DOHH2 (cell line): Measurements from ENCODE around the gene KDM4C.
A peak's percentile ranks its signal among the peaks of the same experiment; 100 is the strongest.

Experiments used
- H3F3A ChIP-seq: fragments of 200-600 bp; sonication (generic), shearing (Covaris generic); 2 replicates; pipeline ENCODE4 v1.6.0; 2016; ENCODE audit warnings: antibody characterized with exemption, mild to moderate bottlenecking; ENCODE audit not compliant: control insufficient read depth, insufficient read depth
- H3K27ac ChIP-seq: fragments of 200-600 bp; sonication (generic); 2 replicates; pipeline ENCODE4 v1.5.1; 2014; ENCODE audit warnings: low read depth, mild to moderate bottlenecking, low read length, moderate library complexity
- H3K27me3 ChIP-seq: fragments of 200-600 bp; sonication (generic); 2 replicates; pipeline ENCODE4 v1.6.1; 2014; ENCODE audit warnings: mild to moderate bottlenecking, low read length, mixed read lengths; ENCODE audit not compliant: control insufficient read depth
- H3K36me3 ChIP-seq: fragments of 200-600 bp; sonication (generic); 2 replicates; pipeline ENCODE4 v1.6.1; 2014; ENCODE audit warnings: mild to moderate bottlenecking, low read length, moderate library complexity, mixed read lengths; ENCODE audit not compliant: control insufficient read depth
- H3K4me1 ChIP-seq: fragments of 200-600 bp; sonication (generic); 2 replicates; pipeline ENCODE4 v1.6.1; 2014; ENCODE audit warnings: mild to moderate bottlenecking, low read length, mixed read lengths; ENCODE audit not compliant: control insufficient read depth
- H3K4me2 ChIP-seq: fragments of 200-600 bp; sonication (generic); 2 replicates; pipeline ENCODE4 v1.6.0; 2014; ENCODE audit warnings: mild to moderate bottlenecking, low read length, moderate library complexity
- H3K4me3 ChIP-seq: fragments of 200-600 bp; sonication (generic); 2 replicates; pipeline ENCODE4 v1.5.1; 2014; ENCODE audit warnings: mild to moderate bottlenecking, low read length, mixed read lengths
- H3K79me2 ChIP-seq: fragments of 200-600 bp; sonication (generic); 2 replicates; pipeline ENCODE4 v1.6.1; 2014; ENCODE audit warnings: mild to moderate bottlenecking, low read length, mixed read lengths; ENCODE audit not compliant: control insufficient read depth
- H3K9me2 ChIP-seq: fragments of 200-600 bp; sonication (generic); replicated peaks from 2 replicates; pipeline ENCODE4 v1.6.1; 2014; ENCODE audit warnings: mild to moderate bottlenecking, low read length, mixed read lengths; ENCODE audit not compliant: control insufficient read depth
- H3K9me3 ChIP-seq: fragments of 200-600 bp; sonication (generic); 2 replicates; pipeline ENCODE4 v1.6.1; 2014; ENCODE audit warnings: antibody characterized with exemption, low read length, mixed read lengths; ENCODE audit not compliant: control insufficient read depth, insufficient read depth
- H4K20me1 ChIP-seq: fragments of 200-600 bp; sonication (generic); 2 replicates; pipeline ENCODE4 v1.6.0; 2014; ENCODE audit warnings: low read depth, mild to moderate bottlenecking, antibody characterized with exemption, low read length, moderate library complexity; ENCODE audit not compliant: control insufficient read depth, insufficient read depth
- EZH2phosphoT487 ChIP-seq: fragments of 200-600 bp; sonication (generic); IDR thresholded peaks from 2 replicates; pipeline ENCODE4 v1.6.1; 2017; ENCODE audit warnings: borderline replicate concordance, mild to moderate bottlenecking, antibody characterized with exemption, low read length, moderate library complexity, mixed read lengths
- TF ChIP-seq, protein P1 (sequence below): fragments of 200-600 bp; sonication (generic); IDR thresholded peaks from one replicate; pipeline ENCODE4 v1.5.1; 2014; ENCODE audit warnings: antibody characterized with exemption, mild to moderate bottlenecking, low read depth, low read length; ENCODE audit not compliant: poor library complexity, severe bottlenecking

The KDM4C gene

DNA sequence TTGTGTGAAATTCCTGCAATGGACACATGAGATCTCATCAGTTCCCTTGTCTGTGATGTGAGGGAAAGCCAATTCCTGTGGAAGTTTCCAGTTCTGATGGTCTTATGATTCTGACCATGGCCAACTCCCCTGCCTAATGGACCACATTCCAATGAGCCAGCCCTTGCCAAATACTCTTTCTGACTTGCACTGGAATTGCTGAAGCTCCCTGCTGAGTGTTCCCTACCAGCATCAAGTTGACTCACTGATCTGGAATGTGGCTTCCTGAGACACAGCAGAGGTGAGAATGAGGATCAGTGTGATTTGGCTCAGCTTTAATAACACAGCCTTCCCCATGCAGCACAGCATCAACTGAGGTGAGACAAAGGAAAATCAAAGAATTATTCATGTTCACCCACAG is 427.8 kb downstream of the KDM4C start:
- H3K79me2 ChIP-seq = no peaks in the 10 kb centered on the region
- 0 out of 2 replicates have a peak, but pooled peaks cover 6% of the 10 kb centered on the region for H3K9me3 ChIP-seq
- 0 out of 2 replicates have a peak, but pooled peaks cover 3% of the 10 kb centered on the region for H3K27me3 ChIP-seq
- no peak overlapping the region for H3K27ac ChIP-seq
- H3K36me3 ChIP-seq = no peaks in the 10 kb centered on the region
- no peaks in the 10 kb centered on the region for H3F3A ChIP-seq
- no peaks in the 10 kb centered on the region for H4K20me1 ChIP-seq
- no peak overlapping the region for H3K4me2 ChIP-seq
- no peak for TF ChIP-seq EZH2phosphoT487
- TF ChIP-seq, protein P1, sequence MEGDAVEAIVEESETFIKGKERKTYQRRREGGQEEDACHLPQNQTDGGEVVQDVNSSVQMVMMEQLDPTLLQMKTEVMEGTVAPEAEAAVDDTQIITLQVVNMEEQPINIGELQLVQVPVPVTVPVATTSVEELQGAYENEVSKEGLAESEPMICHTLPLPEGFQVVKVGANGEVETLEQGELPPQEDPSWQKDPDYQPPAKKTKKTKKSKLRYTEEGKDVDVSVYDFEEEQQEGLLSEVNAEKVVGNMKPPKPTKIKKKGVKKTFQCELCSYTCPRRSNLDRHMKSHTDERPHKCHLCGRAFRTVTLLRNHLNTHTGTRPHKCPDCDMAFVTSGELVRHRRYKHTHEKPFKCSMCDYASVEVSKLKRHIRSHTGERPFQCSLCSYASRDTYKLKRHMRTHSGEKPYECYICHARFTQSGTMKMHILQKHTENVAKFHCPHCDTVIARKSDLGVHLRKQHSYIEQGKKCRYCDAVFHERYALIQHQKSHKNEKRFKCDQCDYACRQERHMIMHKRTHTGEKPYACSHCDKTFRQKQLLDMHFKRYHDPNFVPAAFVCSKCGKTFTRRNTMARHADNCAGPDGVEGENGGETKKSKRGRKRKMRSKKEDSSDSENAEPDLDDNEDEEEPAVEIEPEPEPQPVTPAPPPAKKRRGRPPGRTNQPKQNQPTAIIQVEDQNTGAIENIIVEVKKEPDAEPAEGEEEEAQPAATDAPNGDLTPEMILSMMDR = no peak
- no peak overlapping the region for H3K4me3 ChIP-seq
- no peaks in the 10 kb centered on the region for H3K9me2 ChIP-seq
- no peaks in the 10 kb centered on the region for H3K4me1 ChIP-seq

DNA sequence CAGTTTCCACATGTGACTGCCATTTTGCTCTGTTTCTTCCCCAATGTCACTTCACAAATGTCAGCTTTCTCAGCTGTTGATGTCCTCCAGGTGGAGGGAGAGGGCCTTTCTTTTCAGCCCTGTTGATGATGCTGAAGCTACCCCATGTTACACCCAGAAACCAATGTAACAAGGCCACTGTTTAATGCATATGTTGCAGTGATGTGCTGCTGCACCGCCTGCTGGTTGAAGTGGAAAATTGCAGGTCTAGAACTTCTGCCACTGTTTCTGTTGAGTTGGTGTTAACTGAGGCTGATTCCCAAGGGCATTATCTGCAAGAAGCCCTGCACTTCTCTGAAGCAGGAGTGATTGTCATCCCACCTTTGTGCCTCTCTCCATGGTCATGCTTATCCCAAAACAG is 428.4 kb downstream of the KDM4C start:
- Histone ChIP-seq H3F3A (no peaks in the 10 kb centered on the region), H3K27me3 (0 out of 2 replicates have a peak, but pooled peaks cover 5% of the 10 kb centered on the region), H3K36me3 (no peaks in the 10 kb centered on the region), H3K4me2 (no peak overlapping the region), H3K9me2 (no peaks in the 10 kb centered on the region), H3K9me3 (0 out of 2 replicates have a peak, but pooled peaks cover 6% of the 10 kb centered on the region), H3K27ac (no peak overlapping the region), H3K79me2 (no peaks in the 10 kb centered on the region), H4K20me1 (no peaks in the 10 kb centered on the region), H3K4me3 (no peak overlapping the region), H3K4me1 (no peaks in the 10 kb centered on the region)
- TF ChIP-seq, protein P1 = peak; percentile 84
- no peak for TF ChIP-seq EZH2phosphoT487

DNA sequence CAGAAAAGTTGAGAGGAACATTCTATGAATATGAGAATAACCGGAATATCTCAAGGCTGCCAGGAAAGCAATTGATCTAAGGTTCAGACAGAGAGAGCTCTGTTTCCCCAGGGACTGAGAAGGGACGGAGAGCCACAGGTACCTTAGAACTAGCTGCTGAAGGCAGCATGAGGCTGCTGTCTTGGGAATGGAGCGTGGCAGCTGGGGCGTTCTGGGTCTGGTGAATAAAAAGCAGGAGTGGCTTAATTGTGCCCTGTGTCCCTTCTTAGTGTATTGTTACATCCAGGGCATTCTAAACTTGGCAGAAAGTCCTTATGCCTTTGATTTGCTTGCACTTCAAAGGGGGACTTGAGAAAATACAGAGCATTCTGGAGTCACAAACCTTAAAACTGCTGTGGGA is 434.5 kb downstream of the KDM4C start:
- Histone ChIP-seq H3K27me3 (0 out of 2 replicates have a peak, but pooled peaks cover 5% of the 10 kb centered on the region), H3K36me3 (no peaks in the 10 kb centered on the region), H3K4me1 (no peaks in the 10 kb centered on the region), H3K4me2 (no peak overlapping the region), H3F3A (no peaks in the 10 kb centered on the region), H3K9me2 (no peaks in the 10 kb centered on the region), H3K27ac (no peak overlapping the region), H3K4me3 (no peak overlapping the region), H3K79me2 (no peaks in the 10 kb centered on the region), H4K20me1 (no peaks in the 10 kb centered on the region), H3K9me3 (no peaks in the 10 kb centered on the region)
- TF ChIP-seq, protein P1 = no peak
- TF ChIP-seq EZH2phosphoT487 = no peak

DNA sequence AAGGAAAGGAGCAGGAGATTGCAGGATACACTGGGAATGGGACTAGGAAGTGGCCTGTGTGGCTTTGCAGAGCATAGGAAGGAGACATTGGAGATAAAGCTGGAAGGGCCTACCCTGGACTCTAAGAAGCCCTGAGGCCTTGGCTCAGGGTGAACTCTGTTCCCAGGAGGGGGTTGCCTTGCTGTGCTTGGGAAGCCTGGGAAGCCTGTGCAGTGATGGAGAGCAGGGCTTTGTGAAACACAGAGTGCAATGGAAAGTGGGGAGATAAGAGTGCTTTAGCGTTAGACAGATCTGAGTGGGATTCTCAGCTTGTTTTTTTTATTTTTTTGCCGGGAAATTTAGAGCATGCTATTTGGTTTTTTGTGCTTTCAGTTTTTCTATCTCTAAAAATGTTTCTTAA is 437.8 kb downstream of the KDM4C start:
- Histone ChIP-seq H3F3A (no peaks in the 10 kb centered on the region), H3K4me2 (no peak overlapping the region), H4K20me1 (no peaks in the 10 kb centered on the region), H3K79me2 (no peaks in the 10 kb centered on the region), H3K27ac (no peak overlapping the region), H3K9me3 (no peaks in the 10 kb centered on the region), H3K36me3 (no peaks in the 10 kb centered on the region), H3K27me3 (0 out of 2 replicates have a peak, but pooled peaks cover 3% of the 10 kb centered on the region), H3K4me1 (no peaks in the 10 kb centered on the region), H3K4me3 (no peak overlapping the region), H3K9me2 (no peaks in the 10 kb centered on the region)
- TF ChIP-seq, protein P1 = no peak
- no peak for TF ChIP-seq EZH2phosphoT487
